ENCODE measurements around the gene RUBCN.
"Not testable (repeated sequence)": the region's sequence is repeated elsewhere in the genome, so short reads cannot be mapped to it uniquely, and the experiment has no call there.

Gene RUBCN

DNA sequence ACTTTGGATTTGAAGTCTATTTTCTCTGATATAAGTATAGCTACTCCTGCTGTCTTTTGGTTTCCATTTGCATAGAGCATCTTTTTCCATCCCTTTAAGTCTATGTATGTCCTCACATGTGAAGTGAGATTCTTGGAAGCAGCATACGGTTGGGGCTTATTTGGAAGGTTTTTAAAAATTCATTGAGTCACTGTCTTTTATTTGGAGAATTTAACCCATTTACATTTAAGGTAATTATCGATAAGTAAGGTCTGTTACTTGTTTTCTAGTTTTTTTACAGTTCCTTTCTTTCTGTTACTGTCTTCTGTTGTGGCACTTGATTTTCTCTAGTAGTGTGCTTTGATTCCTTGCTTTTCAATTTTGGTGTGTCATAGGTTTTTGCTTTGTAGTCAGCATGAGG is 14.0 kb downstream of the RUBCN start:
- TF ChIP-seq, protein P1, sequence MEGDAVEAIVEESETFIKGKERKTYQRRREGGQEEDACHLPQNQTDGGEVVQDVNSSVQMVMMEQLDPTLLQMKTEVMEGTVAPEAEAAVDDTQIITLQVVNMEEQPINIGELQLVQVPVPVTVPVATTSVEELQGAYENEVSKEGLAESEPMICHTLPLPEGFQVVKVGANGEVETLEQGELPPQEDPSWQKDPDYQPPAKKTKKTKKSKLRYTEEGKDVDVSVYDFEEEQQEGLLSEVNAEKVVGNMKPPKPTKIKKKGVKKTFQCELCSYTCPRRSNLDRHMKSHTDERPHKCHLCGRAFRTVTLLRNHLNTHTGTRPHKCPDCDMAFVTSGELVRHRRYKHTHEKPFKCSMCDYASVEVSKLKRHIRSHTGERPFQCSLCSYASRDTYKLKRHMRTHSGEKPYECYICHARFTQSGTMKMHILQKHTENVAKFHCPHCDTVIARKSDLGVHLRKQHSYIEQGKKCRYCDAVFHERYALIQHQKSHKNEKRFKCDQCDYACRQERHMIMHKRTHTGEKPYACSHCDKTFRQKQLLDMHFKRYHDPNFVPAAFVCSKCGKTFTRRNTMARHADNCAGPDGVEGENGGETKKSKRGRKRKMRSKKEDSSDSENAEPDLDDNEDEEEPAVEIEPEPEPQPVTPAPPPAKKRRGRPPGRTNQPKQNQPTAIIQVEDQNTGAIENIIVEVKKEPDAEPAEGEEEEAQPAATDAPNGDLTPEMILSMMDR (conservative IDR thresholded peaks at IDR 0.05; ENCODE audit: control insufficient read depth, insufficient read depth, low read depth, low read length), result no peak
- no peak for DNase-seq (ENCODE audit: low read depth)
- H3K4me3 ChIP-seq (ENCODE audit: control insufficient read depth, low read depth, low read length), result no peak overlapping the region

GRCh38 chr3:197720694-197721093 is 16.0 kb downstream of the RUBCN start:
- no peak overlapping the region for H3K4me3 ChIP-seq (ENCODE audit: control insufficient read depth, low read depth, low read length)
- DNase-seq (ENCODE audit: low read depth), result no peak
- TF ChIP-seq, protein P1 (conservative IDR thresholded peaks at IDR 0.05; ENCODE audit: control insufficient read depth, insufficient read depth, low read depth, low read length), result no peak

- TF ChIP-seq, protein P1 (conservative IDR thresholded peaks at IDR 0.05; ENCODE audit: control insufficient read depth, insufficient read depth, low read depth, low read length), result no peak
- DNase-seq (ENCODE audit: low read depth), result peak; percentile 91
- no peak overlapping the region for H3K4me3 ChIP-seq (ENCODE audit: control insufficient read depth, low read depth, low read length)
These were observed 17.8 kb downstream of the RUBCN start for GRCh38 chr3:197718891-197719290.

- TF ChIP-seq, protein P1 (conservative IDR thresholded peaks at IDR 0.05; ENCODE audit: control insufficient read depth, insufficient read depth, low read depth, low read length), result no peak
- H3K4me3 ChIP-seq (ENCODE audit: control insufficient read depth, low read depth, low read length), result no peak overlapping the region
- DNase-seq (ENCODE audit: low read depth), result no peak
These were observed 22.5 kb downstream of the RUBCN start for GRCh38 chr3:197714251-197714650.

DNA sequence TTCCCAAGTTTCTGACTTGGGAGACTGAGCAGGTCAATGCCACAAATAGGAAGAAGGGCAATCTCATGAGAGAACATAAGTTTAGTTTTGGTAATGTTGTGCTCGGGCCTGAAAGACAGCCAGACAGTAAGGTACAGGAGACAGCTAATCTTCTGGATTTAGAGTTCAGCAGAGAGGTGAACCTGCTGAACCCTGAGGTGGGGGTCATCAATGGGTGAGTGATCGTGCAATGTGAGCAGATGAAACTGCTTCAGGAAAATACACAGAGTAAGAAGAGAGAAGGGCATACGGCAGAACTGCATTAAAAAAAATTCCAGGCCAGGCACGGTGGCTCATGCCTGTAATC is 23.3 kb downstream of the RUBCN start:
- TF ChIP-seq, protein P1 (conservative IDR thresholded peaks at IDR 0.05; ENCODE audit: control insufficient read depth, insufficient read depth, low read depth, low read length), result no peak
- H3K4me3 ChIP-seq (ENCODE audit: control insufficient read depth, low read depth, low read length), result no peak overlapping the region

DNA sequence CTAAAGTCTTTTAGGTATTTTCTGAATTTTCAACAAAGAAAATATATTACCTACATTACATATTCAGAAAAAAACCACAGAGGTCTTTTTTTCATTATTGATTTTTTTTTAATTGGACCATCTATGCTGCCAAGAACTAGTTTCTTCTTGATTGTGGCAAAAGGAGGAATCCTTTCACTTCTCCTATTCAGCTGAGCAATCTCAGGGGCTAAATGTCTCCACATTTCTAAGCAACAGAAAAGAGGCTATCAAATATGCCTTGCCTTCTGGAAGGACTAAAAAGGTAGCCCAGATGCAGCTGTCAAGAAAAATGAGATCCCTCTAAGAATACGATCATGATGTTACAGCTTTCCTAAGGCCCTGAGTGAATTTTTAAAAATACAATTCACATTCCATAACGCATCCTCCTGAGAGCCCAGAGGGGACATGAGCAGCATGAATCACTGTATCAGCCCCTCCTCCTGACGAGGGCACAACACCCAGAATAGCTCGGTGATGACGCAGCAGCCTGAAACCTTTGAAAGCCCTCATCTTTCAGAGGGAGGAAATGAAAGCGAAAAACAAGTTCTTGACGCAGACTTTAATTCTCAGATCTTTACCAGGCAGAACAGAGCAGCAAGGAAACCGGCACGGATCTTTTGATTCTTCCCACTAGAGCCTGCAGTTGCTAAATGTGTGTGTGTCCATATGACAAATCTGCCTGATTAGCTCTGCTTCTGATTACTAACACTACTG is 24.6 kb downstream of the RUBCN start:
- peak; percentile 99 for DNase-seq (ENCODE audit: low read depth)
- TF ChIP-seq, protein P1 (conservative IDR thresholded peaks at IDR 0.05; ENCODE audit: control insufficient read depth, insufficient read depth, low read depth, low read length), result no peak
- H3K4me3 ChIP-seq (ENCODE audit: control insufficient read depth, low read depth, low read length), result peak overlapping the region; percentile 45

More for the DNA sequence above, 23.3 kb downstream of the RUBCN start:
- DNase-seq (ENCODE audit: low read depth), result no peak

- H3K4me3 ChIP-seq (ENCODE audit: control insufficient read depth, low read depth, low read length); DNase-seq (ENCODE audit: low read depth): not testable (repeated sequence)
These were observed 25.7 kb downstream of the RUBCN start for GRCh38 chr3:197710965-197711364.

All from fibroblast of mammary gland (primary cell).